A172 (cell line): ENCODE results near the gene PRKD2. TPM values are rescaled to one million over a fixed set of nuclear protein-coding genes. Genes with fewer than 3 reads are reported as not detected.
A peak's percentile ranks its signal among the peaks of the same experiment; 100 is the strongest.
"Not testable (repeated sequence)": the region's sequence is repeated elsewhere in the genome, so short reads cannot be mapped to it uniquely, and the experiment has no call there.

Experiments
- DNase-seq: peaks from one replicate; pipeline ENCODE4 v3.0.0-alpha.2; 2015; ENCODE audit warnings: low spot score
- total RNA-seq: library from RNA; depleted of rRNA; stranded (reverse); fragments of >200 nt; shearing (Covaris generic); gene quantifications from 2 replicates; pipeline ENCODE4 v1.2.3, GENCODE V29; 2014; rRNA removed

Gene PRKD2
- total RNA-seq, 1 experiment from 2014 or later, result 18.8 TPM

DNA sequence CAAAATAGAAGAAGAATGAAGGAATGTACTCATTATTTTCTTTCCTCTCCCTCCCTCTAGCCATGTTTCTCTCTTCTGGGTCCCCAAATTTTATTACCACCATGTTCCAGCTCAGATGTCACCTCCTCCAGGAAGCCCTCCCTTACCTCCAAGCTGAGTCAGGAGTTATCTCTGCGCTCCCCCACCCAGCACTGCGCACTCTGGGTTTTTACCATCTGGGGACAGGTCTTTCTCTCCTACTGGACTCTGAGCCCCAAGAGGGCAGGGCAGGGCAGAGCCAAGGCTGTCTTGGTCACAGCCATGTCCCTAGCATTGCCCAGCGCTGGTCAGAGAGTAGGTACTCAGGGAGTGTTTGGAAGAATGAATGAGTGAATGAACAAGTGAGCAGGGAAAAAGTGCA is 83.8 kb downstream of the PRKD2 start:
- no peak for DNase-seq

GRCh38 chr19:46631481-46631880 is 85.4 kb downstream of the PRKD2 start:
- no peak for DNase-seq

GRCh38 chr19:46630586-46631205 is 86.2 kb downstream of the PRKD2 start:
- DNase-seq, result no peak

DNA sequence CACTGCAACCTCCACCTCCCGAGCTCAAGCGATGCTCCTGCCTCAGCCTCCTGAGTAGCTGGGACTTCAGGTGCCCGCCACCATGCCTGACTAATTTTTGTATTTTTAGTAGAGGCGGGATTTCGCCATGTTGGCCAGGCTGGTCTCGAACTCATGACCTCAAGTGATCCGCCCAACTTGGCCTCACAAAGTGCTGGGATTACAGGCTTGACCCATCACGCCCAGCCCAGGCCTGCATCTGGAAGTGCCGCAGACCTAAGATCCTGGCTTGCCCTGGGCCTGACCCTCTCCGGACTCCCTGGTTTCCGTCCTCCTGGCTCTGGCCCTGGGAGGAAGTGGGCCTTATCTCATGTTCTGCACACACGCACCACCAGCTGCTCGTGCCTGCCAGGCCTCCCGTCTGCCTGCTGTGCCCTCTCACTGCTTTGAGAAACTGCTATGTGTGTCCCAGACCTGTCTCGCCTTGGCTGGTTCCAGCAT is 87.3 kb downstream of the PRKD2 start:
- DNase-seq, result no peak

DNA sequence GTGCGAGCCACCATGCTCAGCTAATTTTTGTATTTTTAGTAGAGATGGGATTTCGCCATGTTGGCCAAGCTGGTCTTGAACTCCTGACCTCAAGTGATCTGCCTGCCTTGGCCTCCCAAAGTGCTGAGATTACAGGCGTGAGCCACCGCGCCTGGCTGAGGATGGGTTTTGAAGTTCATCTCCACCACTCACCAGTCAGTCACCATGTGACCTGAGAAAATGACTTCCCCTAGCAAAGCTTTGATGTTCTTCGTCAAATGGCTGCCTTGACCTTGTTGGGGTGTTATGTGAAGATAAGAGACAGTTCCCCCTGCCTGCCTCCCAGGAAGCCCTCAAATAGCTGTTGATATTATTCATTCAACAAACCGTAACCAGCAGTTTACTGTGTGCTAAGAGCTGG is 87.9 kb downstream of the PRKD2 start:
- DNase-seq, result not testable (repeated sequence)

GRCh38 chr19:46626446-46626845 is 90.5 kb downstream of the PRKD2 start:
- no peak for DNase-seq

DNA sequence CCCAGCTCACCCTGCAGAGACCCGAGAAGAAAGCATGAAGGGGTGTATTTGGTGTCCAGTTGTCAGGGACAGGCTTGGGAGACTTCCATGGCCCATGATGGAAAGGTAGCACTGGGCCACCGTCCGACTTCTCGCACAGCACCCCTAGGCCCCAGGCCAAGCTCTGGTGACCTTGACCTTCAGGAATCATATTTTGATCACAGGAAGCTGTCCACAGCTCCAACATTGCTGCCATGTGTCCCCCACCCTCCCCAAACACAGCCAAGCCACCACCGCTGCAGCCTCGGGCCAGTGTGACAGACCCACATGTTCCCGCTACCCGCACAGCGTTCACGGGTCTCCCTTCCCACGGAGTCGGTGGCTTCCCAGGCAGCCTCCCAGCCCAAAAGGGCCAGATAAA is 91.2 kb downstream of the PRKD2 start:
- DNase-seq, result no peak

DNA sequence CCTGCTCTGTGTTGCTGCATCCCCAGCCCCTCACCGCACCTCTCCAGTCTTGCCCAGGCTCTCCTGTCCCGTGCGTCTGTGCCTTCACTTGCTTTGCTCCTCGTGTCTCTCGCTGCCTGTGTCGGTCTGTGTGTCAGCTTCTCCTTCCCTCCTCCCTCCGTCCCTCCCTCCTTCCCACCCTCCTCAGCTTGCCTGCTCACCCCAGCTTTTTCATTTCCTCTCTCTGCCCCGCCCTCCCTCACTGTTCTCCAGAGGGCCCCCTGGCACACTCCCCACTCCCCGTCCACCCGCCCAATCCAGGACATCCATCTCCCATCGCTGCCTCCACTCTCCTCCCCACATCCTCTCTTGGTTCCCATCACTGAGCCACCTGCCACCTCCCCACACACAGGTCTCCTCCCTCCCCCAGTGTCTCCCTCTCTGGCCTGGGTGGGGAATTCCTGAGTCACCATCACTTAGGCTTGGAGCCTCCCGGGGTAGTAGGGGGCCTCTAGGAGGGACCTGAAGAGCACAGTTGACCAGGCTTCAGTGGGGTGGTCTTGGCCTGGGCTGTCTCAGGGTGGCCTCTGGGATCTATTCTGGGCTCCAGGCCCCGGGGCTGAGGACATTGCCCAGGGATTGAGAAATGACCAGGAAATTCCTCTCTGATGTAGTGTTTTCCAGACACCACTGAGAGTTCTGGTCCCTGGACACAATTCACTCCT is 91.8 kb downstream of the PRKD2 start, which contains the start of gene PTGIR:
Gene PTGIR (minus strand): TSS at position 132 of the 704 bp plus-strand sequence. CDS start 864 bp downstream, outside the sequence.
- DNase-seq, result peak; percentile 63

Other genes with a start within 250 kb of the PRKD2 start
- not detected in 2 replicates for gene PNMA8A, start 245.6 kb downstream of the PRKD2 start, total RNA-seq
- not detected in 2 replicates for gene PNMA8B, start 221.2 kb downstream of the PRKD2 start, total RNA-seq
- 103 and 145 TPM in 2 replicates for gene CALM3, start 115.8 kb downstream of the PRKD2 start, total RNA-seq
- gene PTGIR, start 92.0 kb downstream of the PRKD2 start, total RNA-seq, result 1.1 and 1.6 TPM in 2 replicates
- not detected in 2 replicates for gene GNG8, start 80.9 kb downstream of the PRKD2 start, total RNA-seq
- 0.84 and 1.1 TPM in 2 replicates for gene DACT3, start 55.9 kb downstream of the PRKD2 start, total RNA-seq
- 6.4 and 14.2 TPM in 2 replicates for gene FKRP, start 28.9 kb upstream of the PRKD2 start, total RNA-seq
- 35.5 and 47.9 TPM in 2 replicates for gene STRN4, start 29.3 kb upstream of the PRKD2 start, total RNA-seq
- gene SLC1A5, start 71.5 kb upstream of the PRKD2 start, total RNA-seq, result 57.2 and 58.7 TPM in 2 replicates
- gene AP2S1, start 133.7 kb upstream of the PRKD2 start, total RNA-seq, result 141 and 186 TPM in 2 replicates
- gene ARHGAP35, start 143.9 kb upstream of the PRKD2 start, total RNA-seq, result 11.5 and 14.1 TPM in 2 replicates